GM18909 (cell line): ENCODE measurements around the gene HOXB3.

Experiments
- ATAC-seq: cut with Tn5 transposase; IDR thresholded peaks from one replicate; pipeline ENCODE4 v1.9.1; 2021; ENCODE audit warnings: mild to moderate bottlenecking; ENCODE audit not compliant: unreplicated experiment, poor library complexity

The HOXB3 gene

DNA sequence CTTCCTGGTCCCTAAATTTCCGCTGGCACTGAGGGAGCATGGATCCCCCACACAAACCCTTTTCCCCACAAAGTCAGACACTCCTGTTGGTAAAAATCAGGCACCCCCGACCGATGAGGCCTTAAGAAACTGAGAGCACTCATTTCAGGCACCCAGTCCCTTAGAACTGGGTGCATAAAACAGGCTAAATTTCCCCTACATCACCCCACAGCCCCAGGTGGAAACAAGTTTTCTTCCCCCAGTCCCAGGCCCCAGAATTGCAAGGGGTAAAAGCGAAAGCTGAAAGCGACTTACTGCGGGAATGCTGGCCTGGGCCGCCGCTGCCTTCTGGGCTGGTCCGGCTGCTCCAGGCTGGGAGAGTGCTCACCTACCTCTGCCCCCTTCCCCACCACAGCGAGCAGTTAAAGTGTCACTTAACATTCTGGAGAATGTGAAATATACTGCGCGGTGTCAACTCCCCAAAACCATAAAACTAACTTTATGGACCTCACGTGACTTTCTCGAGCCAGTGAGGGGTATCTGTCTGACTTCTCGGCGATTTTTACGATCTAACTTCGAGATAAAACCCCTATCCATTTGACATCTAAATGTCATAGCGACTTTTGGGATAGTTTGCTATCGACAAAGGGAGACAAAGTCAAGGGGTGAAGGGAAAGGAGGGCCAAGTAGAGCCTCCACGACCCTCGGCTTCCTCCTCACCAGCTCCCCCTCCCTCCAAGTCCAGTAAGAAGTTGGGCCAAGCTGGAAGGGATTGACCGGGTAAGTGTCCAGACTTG, at the start of gene HOXB3:
Gene HOXB3 (minus strand): TSS at position 411 of the 776 bp plus-strand sequence. CDS start 37,767 bp downstream, outside the sequence.
- ATAC-seq, result no peak

DNA sequence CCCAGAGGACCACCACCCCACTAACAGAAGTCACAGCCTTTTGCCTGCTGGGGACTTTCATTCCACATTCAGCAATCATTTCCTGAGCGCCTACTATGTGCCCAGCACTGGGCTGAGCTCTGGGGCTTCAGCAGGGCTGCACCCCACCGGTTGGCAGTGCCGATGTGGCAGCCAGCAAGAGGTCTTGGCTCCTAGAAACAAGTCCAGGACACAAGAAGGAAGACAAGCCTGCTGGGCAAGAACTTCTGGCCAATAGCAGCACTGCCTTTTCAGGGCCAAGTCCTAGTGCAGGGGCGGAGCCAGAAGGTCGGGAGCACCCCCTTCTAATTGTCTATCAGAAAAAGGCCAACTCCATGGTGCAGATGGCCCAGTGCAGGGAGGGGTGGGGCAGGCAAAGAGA, 49.1 kb upstream of the HOXB3 start:
- ATAC-seq, result no peak

DNA sequence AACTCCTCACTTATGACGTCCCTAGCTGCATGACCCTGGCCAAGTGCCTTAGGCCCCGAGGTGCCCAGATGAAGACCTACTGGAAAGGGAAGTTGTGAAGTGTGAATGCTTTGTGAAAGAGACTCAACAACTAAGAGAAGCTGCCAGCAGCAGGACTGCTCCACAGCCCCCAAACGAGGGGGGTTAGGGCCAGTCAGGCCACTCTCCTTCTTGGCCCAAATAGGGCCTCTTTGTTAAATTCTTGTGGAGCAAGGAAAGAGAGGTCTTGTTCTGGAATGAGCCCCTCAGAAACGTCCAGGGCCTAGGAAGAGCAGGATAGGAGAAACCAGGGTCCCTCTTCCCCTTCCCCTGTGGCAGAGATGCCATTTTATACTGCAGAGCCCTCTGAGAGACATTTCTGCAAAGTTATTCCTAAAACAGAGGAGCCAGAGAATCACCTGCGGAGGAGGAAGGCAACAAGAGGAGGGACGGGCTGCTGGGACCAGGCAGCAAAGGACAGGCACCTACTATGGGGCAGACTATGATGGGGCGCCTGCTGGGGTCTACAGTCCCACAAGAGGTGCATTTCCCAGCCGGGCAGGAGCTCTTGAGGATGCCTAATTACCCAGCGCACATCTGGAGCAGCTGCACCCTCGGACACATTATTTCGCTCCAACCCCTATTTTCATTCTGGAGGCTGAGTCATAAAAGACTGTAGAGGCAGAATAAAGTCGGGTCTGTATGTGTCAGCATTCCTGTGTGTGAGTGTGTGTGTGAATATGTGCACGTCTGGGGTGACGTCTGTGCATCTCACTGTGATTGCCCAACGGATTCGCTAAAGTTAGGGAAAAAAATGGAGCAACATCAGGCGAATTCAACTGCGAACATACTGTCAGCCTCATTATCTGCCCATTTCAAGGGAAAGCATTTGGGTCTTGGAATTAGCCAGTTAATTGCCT, 47.6 kb upstream of the HOXB3 start:
- ATAC-seq, result no peak

DNA sequence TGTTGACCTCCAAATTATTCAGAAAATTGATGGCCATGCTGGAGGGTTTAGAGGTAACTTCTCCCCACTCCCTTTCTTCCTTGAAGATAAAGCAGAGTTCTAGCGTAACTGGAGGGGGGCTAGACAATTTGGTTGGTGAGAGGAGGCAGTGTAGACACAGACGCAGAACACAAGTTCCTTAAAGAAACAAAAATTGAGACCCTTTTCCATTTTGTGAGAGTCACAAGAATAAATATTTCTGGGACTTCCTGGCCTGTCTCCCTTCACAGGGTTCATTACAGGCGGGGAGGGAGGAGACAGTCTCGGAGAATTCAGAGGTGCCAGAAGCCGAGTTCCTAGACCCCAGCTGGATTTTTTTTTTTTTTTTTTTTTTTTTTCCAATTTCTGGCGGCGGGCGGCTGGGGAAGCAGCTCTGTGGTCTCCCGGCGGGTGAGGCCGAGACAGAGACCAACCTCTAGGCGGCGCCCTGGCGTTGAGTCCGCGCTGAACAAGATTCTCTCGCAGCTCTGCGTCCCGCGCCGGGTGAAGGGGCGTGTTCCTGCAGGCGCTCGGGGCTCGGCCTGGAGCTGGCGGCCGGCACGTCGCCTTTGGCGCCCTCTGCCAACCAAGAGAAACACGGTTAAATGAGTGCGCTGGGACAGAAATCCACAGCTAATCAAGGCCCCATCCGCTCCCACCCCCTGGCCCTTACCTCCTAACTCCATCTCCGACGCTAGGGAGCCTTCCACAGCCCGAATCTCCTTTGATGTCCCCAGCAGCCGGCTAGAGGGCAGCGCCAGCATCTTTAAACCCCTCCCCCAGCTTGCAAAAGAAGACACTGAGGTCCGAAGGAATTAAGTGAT, 46.4 kb upstream of the HOXB3 start:
- ATAC-seq, result peak; percentile 52

- ATAC-seq, result no peak
Measured at GRCh38 chr17:48634493-48635208, 44.6 kb upstream of the HOXB3 start.

GRCh38 chr17:48633266-48633677, 43.2 kb upstream of the HOXB3 start:
- no peak for ATAC-seq

- no peak for ATAC-seq
Measured at GRCh38 chr17:48632579-48633265, 42.7 kb upstream of the HOXB3 start.

DNA sequence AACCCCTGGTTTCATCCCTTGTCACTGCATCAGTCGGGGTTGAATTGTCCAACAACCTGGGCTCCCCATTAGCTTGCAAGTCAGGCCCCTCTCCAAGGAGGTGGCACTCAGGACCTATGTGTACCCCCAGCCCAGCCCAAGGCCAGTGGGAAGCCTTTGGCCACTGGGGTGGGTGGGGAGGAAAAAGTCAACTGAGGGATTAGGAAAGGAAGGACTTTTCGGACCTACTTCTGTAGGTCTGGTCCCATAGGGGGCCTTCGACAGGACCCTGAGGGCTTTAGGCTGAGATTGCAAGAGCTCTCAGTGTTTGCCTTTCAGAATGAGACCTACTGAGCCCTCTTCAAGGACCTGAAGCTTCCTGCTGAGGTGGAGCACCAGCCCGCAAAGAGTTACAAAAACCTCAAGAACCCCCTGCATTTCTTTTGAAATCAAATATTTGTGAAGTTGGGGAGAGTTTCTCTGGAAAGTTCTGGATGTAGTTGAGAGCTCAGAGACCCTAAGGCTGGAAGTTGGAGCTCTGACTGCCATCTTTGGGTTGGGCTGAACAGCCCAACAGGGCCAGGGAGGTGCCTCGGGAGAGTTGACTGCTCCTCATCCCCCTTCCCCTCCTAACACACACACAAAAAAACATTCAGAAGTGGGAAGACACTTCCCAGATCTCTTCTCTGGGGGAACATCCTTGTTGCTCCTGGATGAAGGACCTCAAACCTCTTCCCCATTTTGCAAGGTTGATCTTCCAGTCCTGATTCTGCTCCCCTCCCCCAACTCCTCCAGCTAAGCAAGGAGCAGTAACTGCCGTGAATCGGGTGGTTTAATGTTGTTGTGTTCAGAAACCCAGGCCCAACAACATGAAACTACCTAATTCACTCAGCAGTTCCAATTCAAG, 41.9 kb upstream of the HOXB3 start:
- ATAC-seq, result no peak

- no peak for ATAC-seq
Measured at GRCh38 chr17:48630925-48631692, 41.1 kb upstream of the HOXB3 start.

DNA sequence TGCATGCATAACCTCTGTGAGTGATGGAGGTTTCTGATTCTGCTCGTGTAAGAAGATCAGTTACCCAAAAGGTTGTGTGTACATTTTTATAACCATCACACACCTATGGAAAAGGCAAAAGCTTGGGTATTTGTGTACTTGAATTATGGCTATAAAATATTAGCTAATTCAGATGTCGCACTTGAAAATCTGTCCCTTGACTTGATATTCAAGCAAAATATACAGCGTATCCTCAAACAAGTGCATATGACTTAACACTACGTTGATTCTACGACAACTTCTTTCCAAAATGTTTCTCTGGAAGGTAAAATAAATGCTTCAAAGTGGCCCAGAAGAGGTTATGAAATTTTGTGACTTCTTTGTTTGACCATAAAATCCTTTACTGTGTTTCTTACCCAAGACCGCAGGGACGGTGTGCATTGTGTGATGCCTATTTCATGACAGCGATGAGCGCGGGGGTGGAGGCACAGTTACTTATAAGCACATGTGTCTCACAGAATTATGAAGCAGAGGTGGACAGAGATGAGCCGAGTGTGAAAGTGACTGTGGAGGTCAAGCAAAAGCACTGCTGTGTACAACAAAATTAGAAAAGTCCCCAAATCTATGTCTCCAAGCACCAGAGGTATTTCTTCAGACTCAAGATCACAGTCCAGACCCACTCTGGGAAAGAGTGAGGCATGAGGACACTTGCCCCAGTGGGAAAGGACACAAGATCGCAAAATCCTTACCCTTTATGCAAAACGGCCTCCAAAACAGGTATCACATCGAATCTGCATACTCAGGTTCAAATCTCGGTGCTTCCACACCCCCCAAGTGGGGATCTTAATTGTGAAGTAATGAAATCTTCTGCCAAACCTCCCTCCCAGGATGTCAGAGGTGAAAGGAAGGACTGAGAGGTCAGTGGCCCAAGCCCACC, 40.2 kb upstream of the HOXB3 start:
- ATAC-seq, result no peak

- no peak for ATAC-seq
Measured at GRCh38 chr17:48629411-48629759, 39.3 kb upstream of the HOXB3 start.

DNA sequence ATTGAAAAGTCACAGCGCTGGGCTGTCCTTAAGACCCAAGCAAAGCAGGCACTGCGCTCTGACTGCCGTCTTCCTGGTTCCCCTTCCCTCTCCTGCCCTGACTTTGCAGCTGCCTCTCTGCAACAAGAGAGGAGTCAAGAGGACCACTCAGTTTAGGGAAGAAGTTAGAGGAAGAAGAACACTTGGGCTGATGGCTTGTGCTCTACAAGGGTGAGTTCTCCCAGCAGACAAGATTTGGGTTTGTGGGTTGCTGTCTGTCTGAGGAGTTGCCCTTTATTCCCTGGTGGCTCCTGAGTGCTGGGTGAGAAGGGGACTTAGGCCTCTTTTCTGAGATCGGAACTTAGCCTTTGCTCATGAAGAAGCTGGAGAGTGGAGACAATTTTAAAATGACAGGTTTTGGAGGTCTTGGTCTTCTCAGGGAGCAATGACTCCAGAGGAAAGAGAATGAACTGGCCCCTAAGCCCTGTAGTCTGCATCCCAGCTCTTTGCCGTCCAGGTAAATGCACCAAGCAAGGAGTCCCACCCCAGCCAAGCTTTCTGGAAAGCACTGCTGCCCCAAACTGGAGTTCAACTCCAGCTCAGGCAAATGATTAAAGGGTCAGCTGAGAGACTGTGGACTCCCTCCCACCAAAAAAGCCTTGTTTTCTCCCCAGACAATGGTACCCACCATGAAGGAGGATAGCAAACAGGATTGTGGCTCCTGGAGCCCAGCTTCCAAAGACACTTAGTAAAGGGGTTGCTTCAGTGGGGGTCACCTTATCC, 38.8 kb upstream of the HOXB3 start:
- ATAC-seq, result no peak

DNA sequence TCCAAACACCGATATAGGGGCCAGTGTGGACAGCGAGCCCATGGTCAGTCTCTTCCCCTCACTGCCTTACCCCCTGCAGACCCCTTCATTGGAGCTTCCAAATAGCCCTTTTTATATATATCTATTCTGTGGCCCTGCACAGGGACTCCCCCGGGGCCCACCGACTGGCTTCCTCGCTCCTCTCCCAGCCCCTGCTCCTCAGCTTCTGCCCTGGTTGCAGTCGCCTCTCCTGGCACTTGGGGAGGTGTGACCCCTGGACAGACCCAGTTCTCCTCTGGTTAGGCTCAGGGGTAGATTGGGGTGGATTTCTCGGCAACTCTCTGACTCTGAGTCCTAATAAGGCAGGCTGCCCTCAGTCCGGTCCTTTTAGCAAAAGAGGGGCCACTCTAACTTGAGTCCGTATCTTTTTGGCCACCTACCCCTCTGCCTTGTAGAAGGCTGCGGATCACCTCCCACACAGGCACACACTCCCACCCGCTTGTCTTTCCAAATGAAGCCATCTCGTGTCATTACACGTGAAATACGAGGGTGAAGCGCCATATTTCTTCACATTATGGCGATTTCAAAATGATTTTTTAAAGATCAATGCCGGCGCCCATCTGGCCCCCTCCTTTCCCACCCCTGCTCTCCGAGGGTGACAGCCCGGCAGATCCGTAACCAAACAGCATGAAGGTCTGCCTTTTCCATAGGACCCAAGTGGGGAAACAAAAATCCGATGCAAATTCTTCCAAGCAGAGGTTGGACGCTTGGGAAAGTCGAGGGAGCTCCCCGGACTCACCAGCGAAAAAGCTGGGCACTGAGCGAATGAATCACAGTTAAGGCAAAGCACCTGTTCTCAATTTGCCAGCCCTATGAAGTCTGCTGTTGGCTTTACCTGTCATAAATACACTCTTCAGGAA, 37.8 kb upstream of the HOXB3 start:
- ATAC-seq, result no peak

GRCh38 chr17:48627118-48627597, 37.1 kb upstream of the HOXB3 start:
- ATAC-seq, result no peak
